Smooth muscle cell (in vitro differentiated cells): Measurements from ENCODE around the gene MRPL54. TPM values are rescaled to one million over a fixed set of nuclear protein-coding genes. Genes with fewer than 3 reads are reported as not detected.

ENCODE experiments used
- DNase-seq: peaks from one replicate; lab custom pipeline; 2025; ENCODE audit not compliant: unreplicated experiment; lab: John Stamatoyannopoulos, UW
- H2AFZ ChIP-seq: fragments of 200-600 bp; sonication (generic); 2 replicates; pipeline ENCODE4 v1.6.0; 2016; ENCODE audit warnings: antibody characterized with exemption, low read depth, mild to moderate bottlenecking
- H3F3A ChIP-seq: fragments of 200-600 bp; sonication (generic); 2 replicates; pipeline ENCODE4 v1.6.0; 2017; ENCODE audit warnings: antibody characterized with exemption, low read depth
- H3K27ac ChIP-seq: fragments of 200-600 bp; sonication (generic); 2 replicates; pipeline ENCODE4 v1.5.1; 2016; ENCODE audit warnings: low read depth, mild to moderate bottlenecking
- H3K27me3 ChIP-seq: fragments of 200-600 bp; sonication (generic); 2 replicates; pipeline ENCODE4 v1.6.1; 2016; ENCODE audit warnings: low read depth, mild to moderate bottlenecking
- H3K36me3 ChIP-seq: fragments of 200-600 bp; sonication (generic); 2 replicates; pipeline ENCODE4 v1.5.1; 2016; ENCODE audit warnings: low read depth
- H3K4me1 ChIP-seq: fragments of 200-600 bp; sonication (generic); 2 replicates; pipeline ENCODE4 v1.5.1; 2016; ENCODE audit warnings: low read depth
- H3K4me2 ChIP-seq: fragments of 200-600 bp; sonication (generic); 2 replicates; pipeline ENCODE4 v1.6.0; 2016; ENCODE audit warnings: mild to moderate bottlenecking
- H3K4me3 ChIP-seq: fragments of 200-600 bp; sonication (generic); 2 replicates; pipeline ENCODE4 v1.5.1; 2016; ENCODE audit warnings: mild to moderate bottlenecking
- H3K79me2 ChIP-seq: fragments of 200-600 bp; sonication (generic); 2 replicates; pipeline ENCODE4 v1.6.0; 2016; ENCODE audit warnings: low read depth, mild to moderate bottlenecking
- H3K9ac ChIP-seq: fragments of 200-600 bp; sonication (generic); 2 replicates; pipeline ENCODE4 v1.6.0; 2016; ENCODE audit warnings: low read depth
- H3K9me3 ChIP-seq: fragments of 200-600 bp; sonication (generic); replicated peaks from 2 replicates; pipeline ENCODE4 v1.5.1; 2016; ENCODE audit warnings: low read depth
- H4K20me1 ChIP-seq: fragments of 200-600 bp; sonication (generic); 2 replicates; pipeline ENCODE4 v1.6.0; 2016; ENCODE audit warnings: low read depth
- WGBS: methylation state at CpG from one replicate; pipeline ENCODE4 v1.1.7; 2016; ENCODE audit warnings: low lambda C conversion rate; 5-methylcytosine and 5-hydroxymethylcytosine counted together
- polyA plus RNA-seq: library from polyadenylated mRNA; unstranded; fragments of >200 nt; fragmentation: Nextera tagmentation; extraction: Ambion mirVana; gene quantifications from 2 replicates; pipeline ENCODE4 v1.2.1, GENCODE V29; 2016
- total RNA-seq: library from RNA; depleted of rRNA; stranded (reverse); fragments of >200 nt; gene quantifications from 2 replicates; pipeline ENCODE4 v1.2.3, GENCODE V29; 2014
- TF ChIP-seq, protein P1 (sequence below): fragments of 200-600 bp; sonication (generic); IDR thresholded peaks from 2 replicates; pipeline ENCODE4 v1.5.1; 2017; ENCODE audit warnings: borderline replicate concordance, mild to moderate bottlenecking, antibody characterized with exemption; ENCODE audit not compliant: insufficient read depth, poor library complexity, severe bottlenecking

Gene MRPL54
- total and polyA plus RNA-seq, 2 experiments from 2014 or later: 19.5 to 60.8 TPM

DNA sequence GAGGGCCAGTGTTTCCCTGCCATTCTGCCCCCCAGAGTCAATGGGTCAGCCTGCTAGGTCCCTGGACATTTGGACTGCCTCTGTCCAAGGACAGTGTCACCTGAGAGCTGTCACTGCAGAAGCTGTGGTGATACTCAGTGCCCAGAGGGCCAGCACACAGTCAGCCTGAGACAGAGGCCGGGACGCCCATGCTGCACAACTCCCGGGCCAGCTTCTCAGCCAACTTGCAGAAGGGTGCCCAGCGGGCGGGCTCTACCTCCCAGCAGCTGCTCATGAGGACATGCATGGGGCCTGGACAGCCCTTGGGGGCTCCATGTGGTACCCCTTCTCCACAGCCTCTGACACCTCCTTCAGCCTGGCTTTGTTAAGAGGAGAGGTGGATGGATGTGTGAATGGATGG, 13.3 kb downstream of the MRPL54 start:
- H3K79me2 ChIP-seq: no peaks in the 10 kb centered on the region
- no peaks in the 10 kb centered on the region for H3F3A ChIP-seq
- H3K27me3 ChIP-seq: no peaks in the 10 kb centered on the region
- no peak overlapping the region for H3K9ac ChIP-seq
- H4K20me1 ChIP-seq: no peaks in the 10 kb centered on the region
- no peaks in the 10 kb centered on the region for H3K4me1 ChIP-seq
- no peak overlapping the region for H2AFZ ChIP-seq
- H3K4me3 ChIP-seq: no peak overlapping the region
- no peak overlapping the region for H3K27ac ChIP-seq
- no peak overlapping the region for H3K4me2 ChIP-seq
- WGBS: 89% methylated on average over 5 of the region's 5 CpGs
- H3K36me3 ChIP-seq: no peaks in the 10 kb centered on the region
- TF ChIP-seq, protein P1, sequence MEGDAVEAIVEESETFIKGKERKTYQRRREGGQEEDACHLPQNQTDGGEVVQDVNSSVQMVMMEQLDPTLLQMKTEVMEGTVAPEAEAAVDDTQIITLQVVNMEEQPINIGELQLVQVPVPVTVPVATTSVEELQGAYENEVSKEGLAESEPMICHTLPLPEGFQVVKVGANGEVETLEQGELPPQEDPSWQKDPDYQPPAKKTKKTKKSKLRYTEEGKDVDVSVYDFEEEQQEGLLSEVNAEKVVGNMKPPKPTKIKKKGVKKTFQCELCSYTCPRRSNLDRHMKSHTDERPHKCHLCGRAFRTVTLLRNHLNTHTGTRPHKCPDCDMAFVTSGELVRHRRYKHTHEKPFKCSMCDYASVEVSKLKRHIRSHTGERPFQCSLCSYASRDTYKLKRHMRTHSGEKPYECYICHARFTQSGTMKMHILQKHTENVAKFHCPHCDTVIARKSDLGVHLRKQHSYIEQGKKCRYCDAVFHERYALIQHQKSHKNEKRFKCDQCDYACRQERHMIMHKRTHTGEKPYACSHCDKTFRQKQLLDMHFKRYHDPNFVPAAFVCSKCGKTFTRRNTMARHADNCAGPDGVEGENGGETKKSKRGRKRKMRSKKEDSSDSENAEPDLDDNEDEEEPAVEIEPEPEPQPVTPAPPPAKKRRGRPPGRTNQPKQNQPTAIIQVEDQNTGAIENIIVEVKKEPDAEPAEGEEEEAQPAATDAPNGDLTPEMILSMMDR: no peak
- no peaks in the 10 kb centered on the region for H3K9me3 ChIP-seq
- DNase-seq: no peak

DNA sequence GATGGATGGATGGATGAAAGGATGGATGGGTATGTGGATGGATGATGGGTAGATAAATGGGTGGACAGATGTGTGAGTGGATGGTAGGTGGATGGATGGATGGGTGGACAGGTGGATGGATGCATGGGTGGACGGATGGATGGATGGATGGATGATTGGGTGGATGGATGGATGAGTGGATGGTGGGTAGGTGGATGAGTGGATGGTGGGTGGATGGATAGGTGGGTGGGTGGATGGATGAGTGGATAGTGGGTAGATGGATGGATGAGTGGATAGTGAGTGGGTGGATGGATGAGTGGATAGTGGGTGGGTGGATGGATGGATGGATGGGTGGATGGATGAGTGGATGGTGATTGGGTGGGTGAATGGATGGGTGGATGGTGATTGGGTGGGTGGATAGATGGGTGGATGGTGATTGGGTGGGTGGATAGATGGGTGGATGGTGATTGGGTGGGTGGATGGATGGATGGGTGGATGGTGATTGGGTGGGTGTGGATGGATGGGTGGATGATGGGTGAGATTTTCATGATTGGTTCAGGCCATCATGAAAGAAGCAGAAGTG, 14.1 kb downstream of the MRPL54 start:
- TF ChIP-seq, protein P1: no peak
- no peak for DNase-seq
- Histone ChIP-seq H3K4me2 (no peak overlapping the region), H3K4me1 (no peaks in the 10 kb centered on the region), H3K79me2 (no peaks in the 10 kb centered on the region), H3F3A (no peaks in the 10 kb centered on the region), H4K20me1 (no peaks in the 10 kb centered on the region), H3K4me3 (no peak overlapping the region), H2AFZ (no peak overlapping the region), H3K27ac (no peak overlapping the region), H3K36me3 (no peaks in the 10 kb centered on the region), H3K9ac (no peak overlapping the region), H3K27me3 (no peaks in the 10 kb centered on the region), H3K9me3 (peaks cover 4% of the 10 kb centered on the region)
- 93% methylated on average over 1 of the region's 1 CpG for WGBS

DNA sequence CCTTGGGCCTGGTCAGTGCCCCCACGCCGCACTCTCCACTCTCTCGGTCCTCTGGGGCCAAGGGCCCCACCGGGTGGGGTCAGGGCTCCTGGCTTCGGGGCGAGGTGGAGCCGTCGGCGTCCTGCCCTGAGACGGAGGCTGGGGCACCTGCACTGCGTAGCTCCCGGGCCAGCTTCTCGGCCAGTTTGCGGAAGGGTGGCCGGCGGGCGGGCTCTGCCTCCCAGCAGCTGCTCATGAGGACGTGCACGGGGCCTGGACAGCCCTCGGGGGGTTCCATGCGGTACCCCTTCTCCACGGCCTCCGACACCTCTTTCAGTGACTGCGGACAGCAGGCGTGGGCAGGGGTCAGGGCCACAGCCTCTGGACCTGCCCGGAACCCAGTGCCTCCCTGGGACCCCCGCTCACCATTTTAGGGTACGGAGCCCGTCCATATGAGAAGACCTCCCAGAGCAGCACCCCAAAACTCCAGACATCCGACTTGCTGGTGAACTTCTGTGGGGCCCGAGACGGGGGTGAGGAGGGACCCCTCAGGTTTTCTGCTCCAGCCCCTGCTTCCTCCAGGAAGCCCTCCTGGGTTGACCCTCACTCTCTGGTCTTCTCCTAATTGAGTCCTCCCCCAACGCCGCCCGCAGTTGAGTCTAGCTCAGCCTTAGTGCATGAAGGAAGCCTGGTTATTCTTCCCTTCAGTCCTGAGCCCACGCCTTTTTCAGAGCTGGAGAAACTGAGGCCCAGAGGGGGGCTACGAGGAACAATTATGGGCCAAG, 15.8 kb downstream of the MRPL54 start:
- Histone ChIP-seq H3F3A (no peaks in the 10 kb centered on the region), H2AFZ (no peak overlapping the region), H3K9me3 (peaks cover 8% of the 10 kb centered on the region), H3K4me3 (no peak overlapping the region), H3K9ac (no peak overlapping the region), H3K27ac (no peak overlapping the region), H3K4me1 (no peaks in the 10 kb centered on the region), H3K4me2 (no peak overlapping the region), H3K79me2 (no peaks in the 10 kb centered on the region), H4K20me1 (no peaks in the 10 kb centered on the region), H3K36me3 (no peaks in the 10 kb centered on the region), H3K27me3 (no peaks in the 10 kb centered on the region)
- TF ChIP-seq, protein P1: no peak
- DNase-seq: no peak
- 88% methylated on average over 33 of the region's 37 CpGs for WGBS
